Measurements from ENCODE around the gene FN3KRP.

Gene FN3KRP

DNA sequence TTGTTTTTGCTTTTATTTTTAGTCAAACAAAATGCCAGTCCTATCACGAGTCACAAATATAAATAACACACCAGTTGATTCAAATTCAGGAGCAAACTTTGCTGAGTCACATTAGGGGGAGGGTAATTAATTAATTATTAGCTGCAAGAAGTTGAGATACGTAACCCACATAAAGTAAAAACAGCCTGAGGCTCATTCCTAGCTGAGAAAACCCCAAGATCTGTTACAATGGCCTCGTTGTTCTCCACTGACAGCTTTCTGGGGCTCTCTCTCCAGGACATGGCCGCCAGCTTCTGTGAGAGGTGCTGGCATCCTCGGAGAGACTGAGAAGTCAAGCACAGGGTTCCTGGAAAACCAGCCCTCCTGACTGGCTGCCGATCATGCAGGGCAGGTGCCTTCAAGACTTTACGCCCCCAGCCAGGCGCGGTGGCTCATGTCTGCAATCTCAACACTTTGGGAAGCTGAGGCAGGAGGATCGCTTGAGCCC is 29.1 kb upstream of the FN3KRP start:
- DNase-seq (ENCODE audit: low spot score), result no peak

DNA sequence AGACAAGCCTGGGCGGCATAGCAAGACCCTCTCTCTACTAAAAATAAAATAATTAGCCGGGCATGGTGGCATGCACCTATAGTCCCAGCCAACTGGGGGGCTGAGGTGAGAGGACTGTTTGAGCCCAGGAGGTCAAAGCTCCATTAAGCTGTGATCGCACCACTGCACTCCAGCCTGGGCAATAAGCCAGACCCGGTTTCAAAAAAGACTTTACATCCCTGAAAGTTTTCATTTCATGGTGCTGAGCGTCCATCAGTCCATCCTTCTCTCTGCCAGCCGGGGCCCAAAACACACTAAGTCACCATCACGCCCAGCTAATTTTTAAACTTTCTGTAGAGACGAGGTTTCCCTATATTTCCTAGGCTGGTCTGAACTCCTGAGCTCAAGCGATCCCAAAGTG is 28.6 kb upstream of the FN3KRP start:
- DNase-seq (ENCODE audit: low spot score), result no peak

DNA sequence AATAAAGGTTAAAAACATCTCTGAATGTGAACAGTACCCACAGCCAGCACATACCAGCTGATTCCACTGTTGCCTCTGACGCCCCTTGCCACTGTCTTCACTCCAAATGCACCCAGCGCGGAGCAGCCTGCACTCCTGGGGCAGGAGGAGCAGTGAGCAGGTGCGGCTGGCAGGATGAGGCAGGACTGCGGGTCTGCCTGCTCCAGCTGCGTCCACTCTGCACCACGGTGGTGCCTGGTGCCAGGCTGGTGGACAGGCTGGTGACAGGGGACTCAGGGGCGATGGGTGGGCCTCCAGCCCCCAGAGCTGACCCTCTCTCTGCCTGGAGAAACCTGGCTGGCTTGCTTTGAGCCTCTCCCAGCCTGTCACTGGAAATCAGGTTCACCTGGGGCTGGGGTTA is 27.4 kb upstream of the FN3KRP start:
- DNase-seq (ENCODE audit: low spot score), result no peak

DNA sequence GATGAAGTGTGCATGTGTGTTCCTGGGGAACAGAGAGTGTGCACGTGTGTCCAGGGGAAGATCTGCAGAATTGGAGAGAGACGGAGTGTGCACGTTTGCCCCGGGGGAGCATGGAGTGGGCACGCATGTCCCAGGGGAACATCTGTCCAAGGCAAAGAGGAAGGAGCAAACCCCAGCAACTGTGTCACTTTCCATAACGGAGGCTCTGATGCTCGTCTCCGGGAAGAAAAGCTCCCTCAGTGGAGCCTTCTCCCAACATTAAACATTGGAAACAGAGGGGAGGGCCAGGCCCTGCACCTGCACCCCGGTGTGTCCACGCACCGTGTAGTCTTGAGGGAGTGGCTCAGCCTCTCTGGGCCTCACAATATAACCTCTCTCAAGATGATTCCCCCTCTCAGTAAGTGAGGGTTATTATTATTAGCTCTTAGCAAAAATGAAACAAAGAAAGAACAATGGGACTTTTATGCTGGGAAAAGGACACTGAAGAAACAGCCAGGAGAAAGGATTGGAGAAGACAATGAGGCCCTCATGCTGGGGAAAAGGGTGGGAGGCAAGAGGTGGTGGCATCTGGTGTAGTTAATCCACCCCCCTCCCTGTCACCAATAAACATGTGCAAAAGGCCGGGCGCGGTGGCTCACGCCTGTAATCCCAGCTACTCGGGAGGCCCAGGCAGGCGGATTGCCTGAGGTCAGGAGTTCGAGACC is 25.6 kb upstream of the FN3KRP start:
- no peak for DNase-seq (ENCODE audit: low spot score)

DNA sequence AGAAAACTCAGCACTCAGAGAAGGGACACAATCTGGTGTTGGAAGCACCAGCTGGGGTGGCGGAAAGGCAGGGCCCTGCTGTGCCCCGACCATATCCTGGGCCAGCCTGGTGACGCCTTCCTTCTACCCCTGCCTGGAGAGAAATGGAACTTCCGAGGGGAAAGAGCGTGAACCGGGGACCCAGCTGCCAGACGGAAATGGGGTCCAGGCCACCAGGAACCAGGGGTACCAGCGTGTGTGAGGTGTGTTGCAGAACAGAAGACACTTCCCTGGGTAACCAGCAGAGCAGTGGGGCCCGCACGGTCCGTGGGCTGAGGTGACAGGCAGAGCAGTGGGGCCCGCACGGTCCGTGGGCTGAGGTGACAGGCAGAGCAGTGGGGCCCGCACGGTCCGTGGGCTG is 24.8 kb upstream of the FN3KRP start:
- peak; percentile 28 for DNase-seq (ENCODE audit: low spot score)

DNA sequence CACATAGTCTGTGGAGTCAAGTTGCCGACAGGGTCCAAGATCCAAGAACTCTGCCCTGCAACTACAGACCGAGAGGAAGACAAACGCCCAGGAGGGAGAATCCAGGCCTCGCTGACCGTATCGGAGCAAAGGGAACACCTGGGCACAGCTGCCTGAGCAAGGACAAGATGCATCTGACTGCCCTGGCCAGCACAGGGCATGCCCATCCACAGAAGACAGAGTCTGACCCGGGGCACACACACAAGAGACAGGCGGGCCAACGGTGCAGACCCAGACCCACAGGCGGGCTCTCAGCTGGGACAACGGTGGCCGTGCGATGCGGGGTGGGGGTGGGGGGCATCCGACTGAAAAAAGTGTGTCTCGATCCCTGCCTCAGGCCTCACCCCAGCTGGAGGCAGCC is 24.2 kb upstream of the FN3KRP start:
- no peak for DNase-seq (ENCODE audit: low spot score)

DNA sequence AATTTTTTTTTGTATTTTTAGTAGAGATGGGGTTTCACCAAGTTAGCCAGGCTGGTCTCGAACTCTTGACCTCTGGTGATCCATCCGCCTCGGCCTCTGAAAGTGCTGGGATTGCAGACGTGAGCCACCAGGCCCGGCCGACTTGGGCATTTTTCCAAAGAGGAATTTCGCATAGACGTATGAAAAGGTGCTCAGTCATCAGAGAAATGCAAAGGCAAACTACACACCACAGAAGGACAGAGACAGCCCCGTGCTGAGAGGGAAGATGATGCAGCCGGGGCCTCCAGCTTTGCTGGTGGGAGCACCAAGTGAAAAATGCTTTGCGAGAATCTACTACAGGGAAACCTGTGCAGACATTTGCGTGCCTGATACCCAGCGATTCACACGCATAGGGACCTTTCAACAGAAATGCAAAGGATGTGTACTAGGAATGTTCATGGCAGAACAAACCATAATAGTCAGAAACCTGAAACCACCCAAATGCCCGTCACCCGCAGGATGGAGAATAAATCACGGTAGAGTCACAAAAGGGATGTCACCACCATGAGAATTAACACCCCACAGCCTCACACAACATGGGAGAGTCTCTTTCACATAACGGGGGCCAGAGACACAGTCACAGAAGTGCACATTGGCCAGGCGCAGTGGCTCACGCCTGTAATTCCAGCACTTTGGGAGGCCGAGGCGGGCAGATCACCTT is 23.2 kb upstream of the FN3KRP start:
- no peak for DNase-seq (ENCODE audit: low spot score)

DNA sequence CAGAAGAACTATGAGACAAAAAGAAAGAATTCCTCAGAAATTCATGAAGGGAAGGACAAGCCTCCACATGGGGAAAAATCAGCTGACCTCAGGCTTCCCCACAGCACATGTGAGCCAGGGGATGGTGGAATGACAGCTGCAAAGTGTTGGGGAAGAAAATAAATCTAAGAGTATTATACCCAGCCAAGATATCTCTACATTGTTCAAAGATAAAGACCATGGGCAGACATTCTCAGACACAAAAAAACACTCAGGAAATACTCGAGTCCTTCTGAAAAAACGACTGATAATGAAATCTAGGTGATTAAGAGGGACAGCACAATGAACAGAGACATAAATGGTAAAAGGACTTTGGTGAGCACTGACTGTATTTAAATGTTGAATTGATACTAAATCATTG is 21.9 kb upstream of the FN3KRP start:
- DNase-seq (ENCODE audit: low spot score), result no peak

DNA sequence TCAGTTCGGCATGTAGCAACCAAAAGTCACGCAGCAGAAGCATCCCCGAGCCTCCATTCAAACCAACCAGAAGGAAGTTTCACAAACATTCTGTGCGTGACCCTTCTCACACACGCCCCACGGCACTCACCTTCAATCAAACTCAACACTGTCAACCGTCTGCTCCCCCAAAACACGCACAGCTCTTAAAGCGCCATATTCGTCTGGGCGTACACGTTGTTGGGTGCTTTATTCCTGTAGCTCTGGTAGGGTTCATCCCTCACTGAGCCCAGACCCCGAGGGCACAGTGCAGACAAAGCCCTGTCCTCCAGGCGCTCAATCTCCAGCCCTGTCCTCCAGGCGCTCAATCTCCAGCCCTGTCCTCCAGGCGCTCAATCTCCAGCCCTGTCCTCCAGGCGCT is 20.2 kb upstream of the FN3KRP start:
- no peak for DNase-seq (ENCODE audit: low spot score)

DNA sequence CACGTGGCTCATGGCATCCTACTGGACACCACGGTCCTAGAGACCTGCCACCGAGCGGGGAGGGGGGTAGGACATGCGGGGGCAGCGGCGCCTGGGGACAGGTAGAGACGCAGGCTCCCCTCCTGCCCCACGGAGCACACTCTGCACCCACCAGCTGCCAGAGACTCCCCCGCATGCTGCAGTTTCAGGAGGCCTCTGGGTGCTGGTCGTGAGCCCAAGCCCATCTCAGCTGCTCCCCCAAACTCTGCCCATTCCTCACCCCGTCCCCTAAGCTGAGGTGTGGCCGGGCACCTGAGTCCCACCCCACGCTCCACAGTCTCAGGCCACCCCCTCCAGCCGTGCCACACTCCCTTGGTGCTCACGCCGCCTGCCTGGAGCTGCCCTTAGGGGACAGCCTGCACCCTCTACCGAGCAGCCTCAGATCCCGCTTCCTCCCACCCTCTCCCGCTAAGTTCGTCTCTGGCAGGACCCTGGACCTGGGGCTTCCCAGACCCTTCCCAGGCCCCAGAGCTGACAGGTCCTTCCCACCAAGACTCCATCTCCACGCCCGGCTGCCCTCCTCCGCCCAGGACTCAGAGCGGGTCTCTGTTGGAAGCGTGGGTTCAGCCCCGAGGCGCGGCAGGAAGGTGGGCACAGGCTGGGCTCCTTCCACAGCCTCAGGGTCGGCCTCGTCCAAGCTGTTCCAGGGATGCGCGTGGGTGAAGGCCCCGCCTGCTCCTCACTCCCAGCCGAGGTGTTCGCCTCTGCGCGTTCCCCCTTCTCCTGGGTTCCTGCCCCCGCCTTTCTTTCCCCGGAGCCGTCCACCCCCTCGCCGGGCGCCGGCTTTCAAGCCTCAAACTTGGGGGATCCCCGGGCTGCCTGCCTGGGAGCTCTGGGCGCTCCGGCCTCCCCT is 19.3 kb upstream of the FN3KRP start:
- no peak for DNase-seq (ENCODE audit: low spot score)

DNA sequence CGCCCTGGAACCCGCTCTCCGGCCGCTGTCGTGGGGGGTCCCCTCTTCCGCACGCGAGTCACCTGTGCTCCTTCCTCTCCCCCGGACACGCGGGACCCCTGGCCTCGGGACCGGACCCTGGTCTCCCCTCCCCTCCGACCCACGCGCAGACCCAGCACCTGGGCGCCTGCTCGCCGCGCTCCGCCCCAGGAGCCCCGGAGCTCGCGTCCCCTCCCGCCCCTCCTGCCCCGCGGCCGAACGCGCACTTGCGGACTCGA is 18.8 kb upstream of the FN3KRP start:
- no peak for DNase-seq (ENCODE audit: low spot score)

DNA sequence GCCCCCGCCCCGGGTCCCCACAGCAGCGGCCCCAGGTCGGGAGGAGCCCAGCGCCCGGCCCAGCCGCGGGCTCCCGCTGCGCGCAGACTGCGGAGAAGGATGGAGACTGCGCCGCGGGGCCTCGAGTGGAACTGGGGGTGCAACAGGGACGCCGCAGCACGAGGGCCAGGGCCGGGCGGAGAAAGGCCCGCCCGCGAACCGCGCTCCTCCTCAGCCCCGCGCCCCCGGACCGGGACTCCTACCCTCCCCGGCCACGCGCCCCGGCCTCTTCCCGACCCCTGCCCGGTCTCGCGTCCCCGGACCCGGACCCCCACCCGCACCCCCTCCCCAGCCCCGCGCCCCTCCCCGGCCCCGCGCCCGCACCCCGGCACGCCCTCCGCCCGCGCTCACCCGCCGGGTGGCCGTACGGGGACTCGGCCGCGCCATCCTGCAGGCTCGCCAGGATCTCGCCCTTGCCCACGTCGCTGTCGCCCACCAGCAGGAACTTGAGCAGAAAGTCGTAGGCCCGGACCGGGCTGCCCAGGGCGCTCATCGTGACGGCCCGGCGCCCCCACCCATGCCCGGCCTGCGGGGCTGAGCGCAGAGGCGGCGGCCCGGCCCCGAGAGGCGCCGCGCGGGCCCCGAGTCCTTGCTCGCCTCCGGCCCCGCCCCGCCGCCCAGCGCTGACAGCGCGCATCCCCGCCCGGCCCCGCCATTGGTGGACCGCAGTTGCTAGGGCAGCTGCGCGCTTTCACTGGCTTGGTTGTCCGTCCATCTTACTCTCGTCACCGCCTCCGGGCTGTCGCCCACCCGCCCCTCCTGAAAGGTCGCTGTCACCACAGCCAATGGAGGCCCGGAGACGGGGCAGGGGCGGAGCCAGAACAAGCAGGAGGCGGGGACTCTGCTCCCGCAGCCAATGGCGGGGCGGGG is 18.2 kb upstream of the FN3KRP start, which contains the start of gene RAB40B:
Gene RAB40B (minus strand): TSS at position 634 of the 909 bp plus-strand sequence. CDS start 102 bp downstream, at position 532.
- DNase-seq (ENCODE audit: low spot score), result peak; percentile 99

DNA sequence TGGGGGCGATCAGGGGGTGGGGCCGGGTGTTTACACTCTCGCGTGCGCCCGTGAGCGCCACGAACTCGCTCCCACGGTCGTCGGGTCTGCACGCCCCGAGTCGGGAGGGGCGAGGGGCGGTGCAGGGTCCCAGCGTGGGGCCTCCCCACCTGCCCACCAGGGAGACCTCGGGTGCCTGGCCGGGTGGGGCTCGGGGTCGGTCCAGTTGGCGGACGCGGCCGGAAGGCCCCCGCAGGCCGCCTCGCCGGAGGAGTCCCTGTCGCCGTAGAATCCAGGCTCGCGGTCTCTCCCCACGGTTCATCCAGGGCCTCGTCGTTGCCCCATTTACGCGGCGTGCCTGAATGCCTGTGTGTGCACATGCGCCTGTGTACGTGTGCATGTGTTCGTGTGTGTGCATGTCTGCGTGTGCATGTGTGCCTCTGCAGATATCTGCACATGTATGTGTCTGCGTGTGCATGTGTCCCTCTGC is 17.5 kb upstream of the FN3KRP start:
- no peak for DNase-seq (ENCODE audit: low spot score)

DNA sequence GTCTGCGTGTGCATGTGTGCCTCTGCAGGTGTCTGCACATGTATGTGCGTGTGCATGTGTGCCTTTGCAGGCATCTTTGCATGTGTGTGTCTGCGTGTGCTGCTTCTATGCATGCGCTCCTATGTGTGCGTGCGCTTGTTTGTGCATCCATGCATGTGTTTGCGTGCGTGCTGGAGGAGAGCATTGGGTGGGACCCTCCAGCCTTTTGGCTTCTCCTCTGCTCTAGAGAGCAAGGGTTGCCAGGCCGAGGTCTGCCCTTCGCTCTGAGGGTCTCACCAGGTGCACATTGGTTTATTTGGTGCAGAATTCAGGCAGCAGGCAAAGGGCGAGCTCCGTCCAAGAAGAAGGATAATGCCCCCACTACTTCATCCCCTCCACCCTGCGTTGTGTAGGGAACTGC is 17.0 kb upstream of the FN3KRP start:
- no peak for DNase-seq (ENCODE audit: low spot score)

DNA sequence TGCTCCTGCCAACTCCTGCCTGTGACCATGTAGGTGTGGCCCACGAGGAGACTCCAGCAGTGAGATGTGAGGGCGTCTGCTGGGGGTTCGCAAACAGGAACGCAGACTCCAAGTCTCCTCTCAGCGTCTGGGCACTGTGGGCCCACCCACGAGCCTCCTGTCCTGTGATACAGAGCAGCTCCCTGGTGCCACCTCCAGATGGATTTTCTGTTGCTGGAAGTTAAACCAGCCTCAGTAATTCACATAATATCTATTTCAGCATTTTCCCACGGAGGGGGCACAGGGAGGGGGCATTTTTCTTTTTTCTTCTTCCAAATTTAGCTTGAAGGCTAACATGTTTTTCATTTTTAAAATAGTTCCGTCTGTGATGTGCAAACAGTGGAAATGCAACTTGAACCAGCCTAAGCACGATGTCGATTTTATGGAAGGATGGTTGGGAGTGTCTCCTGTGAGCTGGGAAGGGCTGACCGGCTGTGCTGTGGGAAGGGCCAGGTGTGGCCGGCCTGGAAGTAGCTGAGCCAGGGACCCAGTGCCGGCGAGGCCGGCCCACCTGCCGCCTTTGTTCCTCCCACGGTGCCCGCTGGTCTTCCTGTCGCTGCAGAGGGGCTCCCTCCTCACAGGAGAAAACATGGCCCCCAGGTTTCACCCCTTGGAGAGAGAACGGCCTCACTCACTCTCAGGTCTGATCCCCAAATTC is 14.1 kb upstream of the FN3KRP start:
- no peak for DNase-seq (ENCODE audit: low spot score)

DNA sequence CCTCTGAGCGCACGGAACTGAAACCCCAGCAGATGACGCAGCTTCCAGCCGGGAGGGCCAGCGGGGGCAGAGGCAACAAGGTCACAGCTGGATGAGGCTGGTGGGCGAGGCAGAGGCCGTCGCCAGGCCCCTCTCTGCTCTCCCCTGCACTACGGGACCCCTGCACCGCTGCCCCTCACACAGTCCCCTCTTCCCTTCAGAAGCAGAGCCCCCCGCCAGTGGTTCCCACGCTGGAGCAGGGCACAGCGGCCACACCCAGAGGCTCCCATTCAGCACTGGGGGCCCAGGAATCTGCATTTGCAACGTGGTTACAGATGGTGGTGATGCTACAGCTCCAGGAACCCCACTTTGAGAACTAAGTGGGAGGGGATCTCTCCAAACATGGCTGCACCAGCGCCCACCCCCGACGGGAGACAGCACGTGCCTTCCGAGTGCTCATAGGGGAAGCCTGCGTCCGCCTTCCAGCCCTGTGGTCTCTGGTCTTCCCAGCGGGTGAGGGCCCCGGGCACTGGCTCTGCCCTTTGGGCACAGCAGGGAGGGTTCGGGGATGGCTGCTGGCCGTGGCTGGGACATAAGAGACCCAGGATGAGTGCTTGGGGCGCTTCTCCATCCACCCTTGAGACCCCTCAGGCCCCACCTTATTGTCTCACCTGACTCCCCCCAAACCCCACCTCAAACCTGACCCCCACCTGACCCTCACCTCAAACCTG is 13.3 kb upstream of the FN3KRP start:
- DNase-seq (ENCODE audit: low spot score), result no peak

DNA sequence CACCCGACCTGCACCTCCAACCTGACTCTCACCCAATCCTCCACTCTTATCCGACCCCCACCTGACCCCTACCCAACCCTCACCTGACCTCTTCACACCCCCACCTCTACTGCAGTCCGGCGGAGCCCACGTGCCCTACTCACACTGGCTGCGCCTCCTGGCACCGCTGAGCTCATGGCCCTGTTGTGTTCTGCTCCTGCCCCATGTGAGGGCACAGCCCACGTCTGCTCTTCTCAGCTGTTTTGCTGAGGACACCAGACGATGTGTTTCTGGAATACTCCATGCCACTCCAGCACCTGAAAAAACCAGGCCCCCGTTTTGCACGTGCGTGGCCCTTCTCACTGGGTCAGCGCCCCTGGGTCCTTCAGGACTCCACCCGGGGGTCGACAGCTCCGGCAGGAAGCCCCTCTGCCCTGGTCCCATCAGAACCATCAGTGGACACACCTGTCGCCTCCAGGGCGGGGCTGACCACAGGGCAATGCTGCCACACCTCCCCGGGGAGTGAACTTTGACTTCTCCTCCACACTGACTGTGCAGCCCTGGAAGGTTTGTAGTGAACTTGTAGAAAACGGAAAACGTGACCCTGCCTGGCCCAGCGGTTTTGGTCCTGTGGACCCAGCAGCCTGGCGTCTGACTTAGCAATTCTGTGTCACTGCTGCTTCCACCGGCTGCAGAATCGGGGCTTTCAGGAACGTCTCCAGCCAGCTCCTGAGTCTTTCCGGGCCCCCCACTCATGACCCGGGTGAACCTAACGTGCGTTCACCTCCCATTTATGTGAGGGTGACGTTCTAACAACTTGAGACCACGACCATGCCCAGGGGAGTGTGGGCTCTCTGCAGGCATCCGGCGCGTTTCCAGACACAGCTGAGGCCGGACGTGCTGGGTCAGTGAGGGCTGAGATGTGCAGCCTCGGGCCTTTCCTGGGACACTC is 12.3 kb upstream of the FN3KRP start:
- DNase-seq (ENCODE audit: low spot score), result no peak

DNA sequence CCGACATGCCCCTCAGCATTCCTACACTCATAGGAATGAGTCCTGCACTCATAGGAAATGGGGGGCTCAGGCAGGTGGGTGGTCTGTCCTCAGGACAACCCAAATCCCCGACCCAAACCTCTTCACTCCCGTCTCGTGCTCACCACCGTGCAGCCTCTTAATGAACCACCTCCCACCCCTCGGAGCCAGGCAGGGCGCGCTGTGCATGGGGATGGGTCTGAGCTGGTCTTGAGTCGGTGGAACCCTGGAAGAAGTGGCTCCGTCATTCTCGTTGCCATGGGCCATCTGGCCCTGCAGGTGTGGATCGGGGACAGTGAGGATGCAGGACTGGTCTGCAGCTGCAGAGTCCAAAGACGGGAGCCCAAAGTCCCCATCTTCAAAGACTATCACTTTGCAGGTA is 11.6 kb upstream of the FN3KRP start:
- no peak for DNase-seq (ENCODE audit: low spot score)

DNA sequence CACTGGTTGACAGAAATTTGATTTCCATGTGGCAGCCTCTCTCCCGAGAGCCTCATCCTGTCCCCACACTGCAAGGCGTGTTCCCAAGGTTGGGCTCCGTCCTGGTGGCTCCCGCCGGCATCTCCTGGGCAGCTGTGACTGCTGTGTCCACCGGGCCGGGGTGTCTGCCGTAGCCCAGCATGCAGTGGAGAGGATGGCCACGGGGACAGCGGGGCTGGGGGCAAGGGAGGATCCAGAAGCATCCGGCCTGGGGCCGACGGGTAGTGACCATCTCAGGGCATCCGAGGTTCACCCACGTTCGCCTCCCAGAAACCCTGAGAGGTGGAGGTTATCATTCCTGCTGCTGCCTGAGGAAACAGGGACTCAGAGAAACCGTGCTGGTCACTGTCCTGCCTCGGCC is 10.8 kb upstream of the FN3KRP start:
- DNase-seq (ENCODE audit: low spot score), result no peak
